C4-2B (cell line): ENCODE results near the gene C17orf114.

Experiments
- H3K27ac ChIP-seq: fragments of 450-650 bp; 2 replicates; pipeline ENCODE4 v1.5.1; 2017
- CTCF ChIP-seq: fragments of 450-650 bp; conservative IDR thresholded peaks from 2 replicates; pipeline ENCODE4 v1.5.1; 2017; ENCODE audit warnings: mild to moderate bottlenecking
- ZFX ChIP-seq: fragments of 450-650 bp; IDR thresholded peaks from 2 replicates; pipeline ENCODE4 v1.6.1; 2017

Gene C17orf114

GRCh38 chr17:4751932-4752331 is 50.2 kb downstream of the C17orf114 start:
- H3K27ac ChIP-seq: no peak overlapping the region
- TF ChIP-seq ZFX (no peak), CTCF (no peak)
